GM10266 (cell line): ENCODE data around the gene HIGD1B.

Experiments
- DNase-seq: peaks from one replicate; pipeline ENCODE4 v3.0.0; 2012; ENCODE audit errors: extremely low spot score
- CTCF ChIP-seq: IDR thresholded peaks from 2 replicates; pipeline ENCODE4 v1.5.1; 2012; ENCODE audit warnings: mild to moderate bottlenecking, low read depth; ENCODE audit not compliant: control insufficient read depth, insufficient read depth; ENCODE audit errors: missing control alignments

Gene HIGD1B

GRCh38 chr17:44881145-44881544, 33.5 kb downstream of the HIGD1B start:
- TF ChIP-seq CTCF: no peak
- DNase-seq: no peak

- TF ChIP-seq CTCF: no peak
- no peak for DNase-seq
These were observed 37.3 kb downstream of the HIGD1B start for GRCh38 chr17:44884941-44885340.

GRCh38 chr17:44887016-44887415, 39.3 kb downstream of the HIGD1B start:
- TF ChIP-seq CTCF: no peak
- no peak for DNase-seq

- no peak for DNase-seq
- no peak for TF ChIP-seq CTCF
These were observed 40.6 kb downstream of the HIGD1B start for GRCh38 chr17:44887971-44888954.

- no peak for DNase-seq
- no peak for TF ChIP-seq CTCF
These were observed 41.3 kb downstream of the HIGD1B start for GRCh38 chr17:44889003-44889402.

- no peak for TF ChIP-seq CTCF
- DNase-seq: no peak
These were observed 44.6 kb downstream of the HIGD1B start for GRCh38 chr17:44892250-44892649.

GRCh38 chr17:44894642-44895041, 47.0 kb downstream of the HIGD1B start:
- DNase-seq: no peak
- TF ChIP-seq CTCF: no peak
